GM21381 (cell line): ENCODE results near the gene CDC27.
"Not testable (repeated sequence)": the region's sequence is repeated elsewhere in the genome, so short reads cannot be mapped to it uniquely, and the experiment has no call there.

Experiments used
- ATAC-seq: cut with Tn5 transposase; IDR thresholded peaks from one replicate; pipeline ENCODE4 v1.9.1; 2021; ENCODE audit warnings: mild to moderate bottlenecking, moderate library complexity; ENCODE audit not compliant: unreplicated experiment

The CDC27 gene

DNA sequence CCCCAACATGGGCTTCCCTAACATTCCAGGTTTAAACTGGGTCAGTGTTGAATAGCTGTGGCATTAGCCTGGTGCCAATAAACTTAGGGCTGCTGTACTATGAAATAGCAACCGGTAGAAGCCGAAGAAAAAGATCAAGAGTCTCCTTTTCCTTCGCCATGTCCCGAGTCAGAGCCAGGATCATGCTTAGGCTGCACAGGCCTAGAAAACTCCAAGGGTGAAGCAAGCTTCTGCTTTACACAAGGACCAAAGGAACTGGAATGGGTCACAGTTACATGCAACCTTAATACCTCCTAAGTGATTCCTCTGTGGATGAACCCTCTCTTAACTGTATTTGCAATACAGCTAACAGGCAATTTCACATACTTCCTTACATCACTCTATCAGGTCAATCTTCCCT, 115.5 kb downstream of the CDC27 start:
- not testable (repeated sequence) for ATAC-seq

DNA sequence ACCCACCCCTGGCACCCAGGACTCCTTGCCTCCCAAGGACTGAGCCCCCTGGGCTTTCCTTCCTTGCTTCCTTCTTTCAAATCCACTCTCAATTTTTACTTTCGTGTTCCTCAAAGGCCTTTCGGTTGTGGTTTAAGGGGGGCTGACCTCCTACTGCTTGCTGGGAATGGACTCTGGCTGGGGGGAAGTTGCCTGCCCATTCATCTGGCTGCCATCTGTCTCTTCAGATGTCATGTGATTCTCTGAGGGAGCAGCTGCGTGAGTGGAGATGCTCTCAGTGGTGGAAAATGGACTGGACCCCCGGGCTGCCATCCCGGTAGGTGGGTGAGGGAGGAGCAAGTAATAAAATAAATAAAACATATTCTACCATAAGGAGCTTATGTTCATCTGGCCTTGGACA, 116.2 kb downstream of the CDC27 start:
- ATAC-seq = no peak

GRCh38 chr17:47071171-47071570, 117.9 kb downstream of the CDC27 start:
- ATAC-seq = not testable (repeated sequence)

DNA sequence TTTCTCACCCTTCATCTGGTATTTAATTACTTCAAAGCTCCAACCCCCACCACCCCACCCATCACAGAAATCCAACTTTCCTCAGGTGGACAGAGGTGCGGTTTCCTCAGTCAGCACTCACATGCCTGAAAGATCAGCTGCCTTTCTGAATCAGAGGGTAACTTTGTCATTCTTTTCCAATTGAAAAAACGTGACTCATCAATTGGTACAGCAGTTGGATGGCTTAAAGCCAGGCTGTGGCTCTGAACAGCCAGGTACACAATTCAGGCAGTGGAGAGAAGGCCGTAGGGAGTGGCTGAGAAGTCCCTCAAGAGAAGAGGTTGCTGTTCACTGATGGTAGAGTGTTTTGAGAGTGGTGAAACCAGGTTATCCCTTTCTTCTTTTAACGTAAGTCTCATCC, 118.8 kb downstream of the CDC27 start:
- not testable (repeated sequence) for ATAC-seq
